ENCODE results near the gene NME1.
"Not testable (repeated sequence)": the region's sequence is repeated elsewhere in the genome, so short reads cannot be mapped to it uniquely, and the experiment has no call there.

NME1 gene

DNA sequence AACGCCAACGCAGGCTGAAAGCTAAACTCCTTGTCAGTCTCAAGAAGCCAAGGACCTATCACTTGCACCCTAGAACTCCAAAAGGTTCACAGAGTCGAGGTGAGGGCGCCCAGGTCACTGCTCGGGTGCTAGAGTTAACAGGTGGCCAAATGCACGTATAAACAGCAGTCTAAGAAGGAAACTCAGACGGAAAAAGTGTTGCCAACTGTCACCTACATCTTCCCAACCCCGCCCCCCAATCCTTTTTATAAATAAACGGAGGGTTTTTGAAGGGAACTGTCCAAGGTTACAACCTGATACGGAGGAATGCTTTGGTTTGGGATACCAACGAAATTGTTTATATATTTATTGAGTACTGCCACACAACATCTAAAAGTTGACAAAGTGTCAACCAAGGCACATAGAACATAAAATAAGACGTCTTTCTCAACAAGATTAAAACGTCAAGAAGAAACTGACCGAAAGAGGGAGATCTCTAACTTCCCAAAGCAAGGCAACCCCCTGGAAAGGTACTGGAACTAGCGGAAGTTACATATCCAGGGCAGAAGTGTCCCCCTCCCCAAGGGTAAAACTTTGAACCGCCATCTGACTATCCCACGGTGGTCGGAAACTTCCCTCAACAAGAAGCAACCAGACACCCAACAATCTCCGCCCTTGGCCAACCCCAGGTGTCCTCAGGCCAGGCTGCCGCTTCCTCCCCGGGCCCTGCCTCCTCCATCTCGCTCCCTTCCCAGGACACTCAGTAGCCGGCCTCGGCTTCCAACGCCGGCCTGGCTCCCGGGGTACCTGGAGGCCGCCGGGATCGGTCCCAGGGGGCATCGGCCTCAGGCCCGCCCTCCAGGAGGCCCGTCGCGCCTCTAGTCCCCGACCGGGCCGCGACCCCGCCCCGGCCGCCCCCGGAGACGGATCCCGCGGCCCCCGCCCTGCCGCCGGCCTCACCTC lies 33.7 kb upstream of the NME1 start:
- TF ChIP-seq, protein P1, sequence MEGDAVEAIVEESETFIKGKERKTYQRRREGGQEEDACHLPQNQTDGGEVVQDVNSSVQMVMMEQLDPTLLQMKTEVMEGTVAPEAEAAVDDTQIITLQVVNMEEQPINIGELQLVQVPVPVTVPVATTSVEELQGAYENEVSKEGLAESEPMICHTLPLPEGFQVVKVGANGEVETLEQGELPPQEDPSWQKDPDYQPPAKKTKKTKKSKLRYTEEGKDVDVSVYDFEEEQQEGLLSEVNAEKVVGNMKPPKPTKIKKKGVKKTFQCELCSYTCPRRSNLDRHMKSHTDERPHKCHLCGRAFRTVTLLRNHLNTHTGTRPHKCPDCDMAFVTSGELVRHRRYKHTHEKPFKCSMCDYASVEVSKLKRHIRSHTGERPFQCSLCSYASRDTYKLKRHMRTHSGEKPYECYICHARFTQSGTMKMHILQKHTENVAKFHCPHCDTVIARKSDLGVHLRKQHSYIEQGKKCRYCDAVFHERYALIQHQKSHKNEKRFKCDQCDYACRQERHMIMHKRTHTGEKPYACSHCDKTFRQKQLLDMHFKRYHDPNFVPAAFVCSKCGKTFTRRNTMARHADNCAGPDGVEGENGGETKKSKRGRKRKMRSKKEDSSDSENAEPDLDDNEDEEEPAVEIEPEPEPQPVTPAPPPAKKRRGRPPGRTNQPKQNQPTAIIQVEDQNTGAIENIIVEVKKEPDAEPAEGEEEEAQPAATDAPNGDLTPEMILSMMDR (IDR thresholded peaks at IDR 0.05; ENCODE audit: low read depth, low read length), result peak; percentile 48
- Histone ChIP-seq H3K36me3 (peaks cover 3% of the 10 kb centered on the region), H3K27ac (peak overlapping the region; percentile 86), H3K27me3 (ENCODE audit: insufficient read depth, low read depth, severe bottlenecking) (no peaks in the 10 kb centered on the region), H3K9me3 (ENCODE audit: severe bottlenecking) (no peaks in the 10 kb centered on the region), H3K4me3 (ENCODE audit: low read depth, low read length) (peak overlapping the region; percentile 82)
- DNase-seq, result peak; percentile 59

DNA sequence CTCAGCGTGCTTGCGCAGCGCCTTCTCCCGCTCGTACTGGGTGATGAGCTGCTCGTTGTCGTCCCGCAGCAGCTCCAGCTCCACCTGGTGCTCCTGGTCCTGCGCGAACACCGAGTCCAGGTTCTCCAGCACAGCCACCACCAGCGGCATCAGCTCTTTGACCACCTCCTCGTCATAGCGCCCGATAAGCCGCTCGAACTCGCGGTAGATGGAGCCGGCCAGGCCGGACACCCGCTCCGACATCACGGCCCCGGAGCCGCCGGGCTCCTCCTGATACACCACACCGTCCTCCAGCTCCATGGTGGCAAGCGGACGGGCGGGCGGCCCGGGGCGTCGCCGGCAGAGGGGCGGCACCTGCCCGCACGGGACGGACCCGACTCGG lies 33.0 kb upstream of the NME1 start:
- Histone ChIP-seq H3K9me3 (ENCODE audit: severe bottlenecking) (no peaks in the 10 kb centered on the region), H3K4me3 (ENCODE audit: low read depth, low read length) (peak overlapping the region; percentile 82), H3K27me3 (ENCODE audit: insufficient read depth, low read depth, severe bottlenecking) (no peaks in the 10 kb centered on the region), H3K27ac (peak overlapping the region; percentile 86), H3K36me3 (no peaks in the 10 kb centered on the region; the same call in 1 of the 2 replicates)
- DNase-seq, result peak; percentile 55
- TF ChIP-seq, protein P1 (IDR thresholded peaks at IDR 0.05; ENCODE audit: low read depth, low read length), result peak; percentile 23; the same call in 1 of the 2 replicates

DNA sequence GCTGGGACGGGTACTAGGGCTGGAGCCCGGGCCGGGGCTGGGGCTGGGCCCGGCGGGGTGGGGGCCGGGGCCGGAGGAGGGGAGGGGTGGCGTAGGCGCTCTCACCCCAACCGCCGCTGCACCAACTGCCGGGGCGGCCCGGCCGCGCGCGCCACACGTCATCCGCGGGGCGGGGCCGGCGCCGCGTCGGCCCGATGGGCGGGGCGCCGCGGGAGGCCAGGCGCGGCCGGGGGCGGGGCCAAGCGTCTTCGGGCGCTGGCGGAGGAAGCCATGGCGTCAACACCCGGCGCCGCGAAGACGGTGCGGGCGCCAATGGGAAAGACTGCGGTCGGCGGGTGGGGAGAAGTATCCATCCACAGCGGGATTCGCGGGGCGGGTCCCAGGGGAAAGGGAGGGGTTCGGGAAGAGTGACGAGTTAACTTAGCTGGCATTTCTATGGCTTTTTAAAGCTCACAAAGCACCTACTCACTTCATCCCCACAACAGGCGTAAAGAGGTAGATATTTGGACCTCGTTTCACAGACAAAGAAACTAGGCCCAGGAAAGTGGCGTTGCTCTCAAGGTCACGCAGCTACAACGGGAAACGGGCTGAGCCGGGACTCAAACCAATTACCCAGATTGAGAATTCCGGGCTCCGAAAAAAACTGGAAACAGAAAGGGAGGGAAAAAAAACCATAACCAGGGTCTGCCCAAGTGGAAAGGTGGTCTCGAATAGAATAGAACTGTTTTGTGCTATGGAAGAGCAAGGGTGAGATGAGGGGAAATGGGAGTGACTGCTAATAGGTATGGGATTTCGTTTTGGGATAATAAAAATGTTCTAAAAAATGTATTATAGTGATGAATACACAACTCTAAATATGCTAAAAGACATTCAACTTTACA lies 32.4 kb upstream of the NME1 start, which contains the start of gene SPAG9:
Gene SPAG9 (minus strand): TSS at position 130 of the 881 bp plus-strand sequence. CDS start 212 bp downstream, outside the sequence.
- Histone ChIP-seq H3K9me3 (ENCODE audit: severe bottlenecking) (no peaks in the 10 kb centered on the region), H3K27ac (peak within 1 kb of the TSS; percentile 89), H3K27me3 (ENCODE audit: insufficient read depth, low read depth, severe bottlenecking) (no peaks in the 10 kb centered on the region), H3K4me3 (ENCODE audit: low read depth, low read length) (peak within 1 kb of the TSS; percentile 94), H3K36me3 (no peaks in the 10 kb centered on the region; the same call in 1 of the 2 replicates)
- peak; percentile 97 for DNase-seq
- TF ChIP-seq, protein P1 (IDR thresholded peaks at IDR 0.05; ENCODE audit: low read depth, low read length), result no peak

DNA sequence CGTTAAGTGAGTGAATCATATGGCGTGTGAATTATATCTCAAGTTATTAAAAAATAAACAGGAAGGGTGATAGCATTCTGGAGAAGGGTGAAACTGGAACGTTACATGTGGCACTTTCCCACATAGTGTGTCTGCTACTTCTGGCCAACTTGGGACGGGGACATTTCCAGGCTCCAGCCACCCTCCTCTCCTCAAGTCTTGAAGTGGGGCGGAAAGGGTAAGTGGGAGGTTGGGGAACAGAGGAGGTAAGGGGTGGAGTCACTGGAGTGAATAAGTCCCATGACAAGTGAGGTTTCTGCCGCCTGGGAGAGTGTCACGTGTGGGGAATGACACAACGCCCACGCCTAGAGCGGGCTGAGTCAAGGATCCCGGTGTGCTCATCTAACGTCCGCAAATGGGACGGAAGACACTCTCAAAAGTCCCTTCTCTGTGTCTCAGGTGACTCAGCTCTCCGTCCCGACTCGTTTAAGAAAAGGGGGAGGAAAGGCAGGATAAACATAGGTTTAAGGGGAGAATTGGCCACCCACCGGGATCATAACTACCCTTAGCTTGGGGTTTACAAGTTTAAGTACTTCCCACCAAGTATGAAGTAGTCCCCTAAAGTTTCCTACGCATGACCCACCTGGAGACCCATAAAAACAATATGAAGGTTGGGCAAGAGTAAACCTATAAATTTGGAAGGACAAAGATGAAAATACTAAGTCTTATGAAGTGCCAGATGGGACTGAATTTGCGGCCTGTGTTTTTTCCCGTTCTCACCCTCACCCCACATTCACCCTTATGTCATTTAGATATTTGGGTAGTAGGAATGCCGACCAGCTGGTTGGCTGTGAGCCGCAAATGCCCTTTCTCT lies 31.5 kb upstream of the NME1 start:
- Histone ChIP-seq H3K4me3 (ENCODE audit: low read depth, low read length) (peak overlapping the region; percentile 94), H3K27me3 (ENCODE audit: insufficient read depth, low read depth, severe bottlenecking) (no peaks in the 10 kb centered on the region), H3K36me3 (no peaks in the 10 kb centered on the region; the same call in 1 of the 2 replicates), H3K9me3 (ENCODE audit: severe bottlenecking) (no peaks in the 10 kb centered on the region), H3K27ac (peak overlapping the region; percentile 89)
- TF ChIP-seq, protein P1 (IDR thresholded peaks at IDR 0.05; ENCODE audit: low read depth, low read length), result no peak
- peak; percentile 90 for DNase-seq

DNA sequence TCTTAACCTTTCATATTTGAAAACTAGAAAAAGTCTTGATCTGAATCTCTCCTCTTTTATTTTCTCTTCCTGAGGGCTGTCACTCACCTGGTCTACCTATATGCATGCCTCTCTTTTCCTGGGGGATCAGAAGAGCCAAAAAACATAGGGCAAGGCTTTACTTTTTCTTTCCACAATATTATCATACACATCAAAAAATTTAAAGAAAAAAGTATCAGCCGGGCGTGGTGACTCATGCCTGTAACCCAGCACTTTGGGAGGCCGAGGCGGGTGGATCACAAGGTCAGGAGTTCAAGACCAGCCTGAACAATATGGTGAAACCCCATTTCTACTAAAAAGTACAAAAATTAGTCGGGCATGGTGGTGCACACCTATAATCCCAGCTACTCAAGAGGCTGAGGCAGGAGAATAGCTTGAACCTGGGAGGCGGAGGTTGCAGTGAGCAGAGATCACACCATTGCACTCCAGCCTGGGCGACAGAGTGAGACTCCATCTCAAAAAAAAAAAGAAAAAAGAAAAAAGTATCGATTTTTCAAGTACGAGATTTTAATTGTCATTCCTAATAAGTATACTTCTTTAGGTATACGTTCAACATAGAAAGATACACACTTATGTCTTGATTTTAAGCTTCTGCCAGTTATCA lies 30.8 kb upstream of the NME1 start:
- H3K27ac ChIP-seq; H3K36me3 ChIP-seq; H3K9me3 ChIP-seq (ENCODE audit: severe bottlenecking); DNase-seq; H3K4me3 ChIP-seq (ENCODE audit: low read depth, low read length); H3K27me3 ChIP-seq (ENCODE audit: insufficient read depth, low read depth, severe bottlenecking): not testable (repeated sequence)

Measured in WERI-Rb-1 (cell line).